HUES64 (cell line): ENCODE measurements around the gene ZNF407.

Source experiments
- H3K27ac ChIP-seq: 2 replicates; pipeline ENCODE4 v1.7.0; 2013; ENCODE audit warnings: low read depth, low read length, inconsistent platforms
- H3K27me3 ChIP-seq: 2 replicates; pipeline ENCODE4 v1.6.1; 2013; ENCODE audit warnings: mild to moderate bottlenecking, low read length; ENCODE audit not compliant: insufficient read depth
- H3K36me3 ChIP-seq: 2 replicates; pipeline ENCODE4 v1.6.1; 2013; ENCODE audit warnings: mild to moderate bottlenecking, low read length; ENCODE audit not compliant: insufficient read depth
- H3K4me1 ChIP-seq: 2 replicates; pipeline ENCODE4 v1.6.1; 2013; ENCODE audit warnings: mild to moderate bottlenecking, low read length, moderate library complexity; ENCODE audit not compliant: insufficient read depth
- H3K4me3 ChIP-seq: 2 replicates; pipeline ENCODE4 v1.5.1; 2013; ENCODE audit warnings: mild to moderate bottlenecking, low read length, moderate library complexity
- H3K9ac ChIP-seq: 2 replicates; pipeline ENCODE4 v1.6.1; 2013; ENCODE audit warnings: mild to moderate bottlenecking, low read depth, low read length
- H3K9me3 ChIP-seq: 2 replicates; pipeline ENCODE4 v1.6.1; 2013; ENCODE audit warnings: low read depth, low read length; ENCODE audit not compliant: insufficient read depth
- WGBS: fragments of 150-250, 120-280 bp; methylation state at CpG from one replicate; pipeline ENCODE4 v1.1.7; 2013; ENCODE audit warnings: missing lambda C conversion rate; 5-methylcytosine and 5-hydroxymethylcytosine counted together

ZNF407 gene

DNA sequence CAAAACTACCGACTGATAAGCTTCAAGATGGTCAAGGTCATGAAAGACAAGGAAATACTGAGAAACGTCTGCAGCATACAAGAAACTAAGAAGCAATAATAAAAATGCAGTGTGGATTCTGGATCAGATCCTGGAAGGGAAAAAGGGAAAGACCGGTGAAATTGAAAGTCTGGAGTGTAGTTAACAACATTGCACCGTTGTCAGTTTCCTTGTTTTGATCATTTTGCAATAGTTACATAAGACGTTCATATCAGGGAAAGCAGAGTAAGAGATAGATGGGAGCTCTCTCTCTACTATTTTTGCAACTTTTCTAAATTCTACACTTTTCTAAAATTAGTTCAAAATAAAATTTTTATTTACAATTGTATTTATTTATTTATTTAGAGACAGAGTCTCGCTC lies 15.0 kb upstream of the ZNF407 start:
- H3K4me1 ChIP-seq: no peaks in the 10 kb centered on the region
- H3K27me3 ChIP-seq: peaks cover 8% of the 10 kb centered on the region
- no peaks in the 10 kb centered on the region for H3K36me3 ChIP-seq
- no peak overlapping the region for H3K27ac ChIP-seq
- no peak overlapping the region for H3K9ac ChIP-seq
- H3K9me3 ChIP-seq: no peaks in the 10 kb centered on the region
- WGBS: 95% methylated on average over 6 of the region's 6 CpGs
- no peak overlapping the region for H3K4me3 ChIP-seq

DNA sequence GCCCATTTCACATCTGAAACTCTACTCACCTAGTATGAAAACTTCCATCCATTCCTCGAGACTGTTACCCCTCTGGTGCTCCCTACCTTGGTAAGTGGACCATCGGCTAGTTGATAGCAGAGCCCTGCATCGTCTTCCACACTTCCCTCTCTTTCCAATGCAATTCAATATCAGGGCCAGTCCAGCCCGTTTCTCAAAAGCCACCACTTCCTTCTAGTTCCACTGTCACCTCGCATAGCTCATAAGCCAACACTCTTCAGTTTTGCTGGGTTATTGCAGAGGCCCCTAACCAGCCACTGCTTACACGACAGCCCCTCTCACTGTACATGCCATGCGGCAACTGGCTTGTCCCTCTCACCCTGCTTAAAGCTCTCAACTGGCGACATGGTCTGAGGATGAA lies 10.2 kb upstream of the ZNF407 start:
- H3K27me3 ChIP-seq: peaks cover 26% of the 10 kb centered on the region
- H3K4me3 ChIP-seq: no peak overlapping the region
- no peak overlapping the region for H3K9ac ChIP-seq
- H3K4me1 ChIP-seq: no peaks in the 10 kb centered on the region
- no peaks in the 10 kb centered on the region for H3K36me3 ChIP-seq
- WGBS: 87% methylated on average over 8 of the region's 8 CpGs
- H3K27ac ChIP-seq: no peak overlapping the region
- H3K9me3 ChIP-seq: no peaks in the 10 kb centered on the region

GRCh38 chr18:74589021-74589420 lies 8.6 kb upstream of the ZNF407 start:
- no peak overlapping the region for H3K4me3 ChIP-seq

DNA sequence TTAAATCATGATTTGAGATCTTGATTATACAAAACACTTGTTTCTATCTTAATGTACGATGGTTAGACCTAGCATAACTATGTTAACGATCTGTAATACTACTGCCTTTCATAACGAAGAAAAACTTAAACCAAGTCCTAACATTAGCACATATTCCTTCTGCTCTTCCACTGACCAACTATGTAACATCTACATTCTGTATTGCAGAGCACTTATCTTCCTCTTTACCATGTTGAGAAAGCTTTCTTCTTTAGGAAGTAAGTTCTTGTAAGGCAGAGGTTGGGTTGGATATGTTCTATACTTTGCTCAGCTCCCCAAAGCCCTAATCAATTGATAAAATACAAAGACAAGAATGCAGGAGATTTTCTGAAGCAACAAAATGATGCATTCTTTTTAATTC lies 7.9 kb upstream of the ZNF407 start:
- Histone ChIP-seq H3K27me3 (peaks cover 22% of the 10 kb centered on the region), H3K27ac (no peak overlapping the region), H3K36me3 (peaks cover 17% of the 10 kb centered on the region), H3K9ac (no peak overlapping the region), H3K4me3 (no peak overlapping the region), H3K4me1 (no peaks in the 10 kb centered on the region), H3K9me3 (0 out of 2 replicates have a peak, but pooled peaks cover 3% of the 10 kb centered on the region)
- WGBS: 95% methylated on average over 3 of the region's 3 CpGs

More at GRCh38 chr18:74589021-74589420, 8.6 kb upstream of the ZNF407 start:
- peaks cover 26% of the 10 kb centered on the region for H3K27me3 ChIP-seq
- H3K9me3 ChIP-seq: 0 out of 2 replicates have a peak, but pooled peaks cover 3% of the 10 kb centered on the region
- no peak overlapping the region for H3K27ac ChIP-seq
- H3K9ac ChIP-seq: no peak overlapping the region
- H3K36me3 ChIP-seq: peaks cover 13% of the 10 kb centered on the region
- H3K4me1 ChIP-seq: no peaks in the 10 kb centered on the region
- WGBS: 71% methylated on average over 6 of the region's 6 CpGs

DNA sequence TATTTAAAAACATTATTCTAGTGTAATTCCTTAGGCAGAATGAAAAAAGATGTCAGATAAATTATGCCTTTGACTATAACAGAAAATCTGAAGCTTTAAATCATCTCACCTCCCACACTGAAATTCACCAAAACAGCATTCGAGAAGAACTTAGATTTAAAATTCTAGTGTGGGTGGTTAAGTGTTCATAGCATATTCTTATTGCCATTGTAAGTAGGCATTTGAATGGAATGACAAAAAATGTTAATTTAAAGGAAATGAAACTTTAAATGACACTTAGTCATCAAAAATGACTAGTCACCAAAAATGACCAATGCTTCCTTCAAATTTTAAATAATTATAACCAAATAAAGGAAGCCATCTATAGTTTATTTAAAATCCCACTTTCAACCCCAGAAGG lies 7.0 kb upstream of the ZNF407 start:
- Histone ChIP-seq H3K27me3 (peaks cover 18% of the 10 kb centered on the region), H3K36me3 (peaks cover 17% of the 10 kb centered on the region), H3K27ac (no peak overlapping the region), H3K4me3 (no peak overlapping the region), H3K4me1 (0 out of 2 replicates have a peak, but pooled peaks cover under 1% of the 10 kb centered on the region), H3K9ac (no peak overlapping the region), H3K9me3 (0 out of 2 replicates have a peak, but pooled peaks cover 3% of the 10 kb centered on the region)
- WGBS: 100% methylated on average over 1 of the region's 1 CpG

- 0 out of 2 replicates have a peak, but pooled peaks cover 3% of the 10 kb centered on the region for H3K9me3 ChIP-seq
- H3K36me3 ChIP-seq: peaks cover 17% of the 10 kb centered on the region
- H3K9ac ChIP-seq: no peak overlapping the region
- no peak overlapping the region for H3K27ac ChIP-seq
- H3K4me3 ChIP-seq: no peak overlapping the region
- H3K4me1 ChIP-seq: peaks cover 14% of the 10 kb centered on the region; the same call in 1 of the 2 replicates
- H3K27me3 ChIP-seq: peaks cover 10% of the 10 kb centered on the region; the same call in 1 of the 2 replicates
Measured at GRCh38 chr18:74595431-74595830, 2.2 kb upstream of the ZNF407 start.

DNA sequence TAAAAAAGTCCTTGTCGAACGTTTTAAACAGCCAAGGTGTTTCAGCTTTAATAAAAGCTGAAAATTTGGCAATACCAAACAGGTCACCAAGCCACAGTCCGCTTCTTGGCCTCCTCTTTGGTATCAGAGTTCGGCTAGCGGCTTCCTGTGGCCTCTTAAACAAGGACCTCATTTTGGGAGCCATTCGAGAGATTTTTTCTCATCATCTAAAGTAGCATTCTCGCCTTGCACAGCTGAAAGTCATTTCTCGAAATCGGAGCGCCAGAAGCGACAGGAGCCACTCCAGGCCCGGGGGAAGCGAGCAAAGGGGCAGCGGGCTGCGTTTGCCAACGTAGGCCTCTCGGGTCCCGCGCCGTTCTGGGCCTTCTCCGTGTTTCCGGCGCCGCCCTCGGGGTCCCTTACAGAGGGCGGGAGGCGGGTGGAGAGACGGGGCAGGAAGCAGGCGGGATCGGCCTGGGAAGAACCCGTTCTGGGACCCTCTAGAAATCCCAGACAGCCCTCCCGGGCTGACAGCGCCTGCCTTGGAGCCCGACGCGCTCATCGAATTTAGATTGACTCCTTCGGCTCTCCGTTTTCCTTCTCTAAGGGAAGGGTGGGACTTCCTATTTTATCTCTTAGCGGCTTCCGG lies 522 bp upstream of the ZNF407 start:
- H3K36me3 ChIP-seq: peaks cover 17% of the 10 kb centered on the region
- 2% methylated on average over 41 of the region's 41 CpGs for WGBS
- H3K4me1 ChIP-seq: peaks cover 14% of the 10 kb centered on the region; the same call in 1 of the 2 replicates

DNA sequence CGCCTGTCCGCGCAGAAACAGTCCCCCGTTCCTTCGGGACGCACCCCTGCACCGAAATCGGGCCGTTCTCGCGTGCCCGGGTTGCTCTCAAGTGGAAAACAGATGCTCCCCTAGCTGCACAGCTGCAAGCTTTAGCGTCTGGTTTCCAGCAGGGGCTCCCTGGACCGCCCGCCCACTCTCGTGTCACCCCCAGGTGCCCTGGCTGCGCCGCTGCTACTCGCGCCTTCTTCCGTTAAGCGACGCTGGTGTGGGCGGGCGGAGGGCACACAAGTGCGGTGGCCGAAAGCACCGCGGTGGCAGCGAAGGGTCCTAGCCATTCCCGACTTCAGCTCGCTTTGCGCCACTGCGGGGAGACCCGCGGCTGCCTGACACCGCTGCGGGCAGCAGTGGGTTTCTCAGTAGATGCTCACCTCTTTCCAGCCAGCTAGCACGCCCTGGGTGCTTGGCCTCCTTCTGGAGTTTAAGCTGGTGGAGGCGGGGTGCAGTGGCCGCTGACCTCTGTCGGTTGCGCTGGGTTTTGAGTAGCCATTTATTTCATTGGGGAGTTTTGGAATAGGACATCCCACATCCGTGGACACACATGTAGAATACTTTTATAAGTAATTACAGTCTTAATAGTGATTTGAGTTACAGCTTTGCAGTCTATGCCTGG lies 806 bp downstream of the ZNF407 start:
- H3K9ac ChIP-seq: peak overlapping the region; percentile 88
- under 1% methylated on average over 43 of the region's 44 CpGs for WGBS
- no peaks in the 10 kb centered on the region for H3K9me3 ChIP-seq
- peak overlapping the region; percentile 86; the same call in 1 of the 2 replicates for H3K27ac ChIP-seq
- peaks cover 14% of the 10 kb centered on the region; the same call in 1 of the 2 replicates for H3K4me1 ChIP-seq
- peaks cover 13% of the 10 kb centered on the region; the same call in 1 of the 2 replicates for H3K27me3 ChIP-seq
- peak overlapping the region; percentile 94 for H3K4me3 ChIP-seq
- peaks cover 10% of the 10 kb centered on the region; the same call in 1 of the 2 replicates for H3K36me3 ChIP-seq

More for the DNA sequence above, 522 bp upstream of the ZNF407 start:
- Histone ChIP-seq H3K27ac (peak overlapping the region; percentile 86), H3K9me3 (0 out of 2 replicates have a peak, but pooled peaks cover 3% of the 10 kb centered on the region), H3K4me3 (peak overlapping the region; percentile 94), H3K9ac (peak overlapping the region; percentile 88), H3K27me3 (peaks cover 13% of the 10 kb centered on the region; the same call in 1 of the 2 replicates)

GRCh38 chr18:74604361-74604760 lies 6.7 kb downstream of the ZNF407 start:
- H3K36me3 ChIP-seq: no peaks in the 10 kb centered on the region
- H3K4me3 ChIP-seq: no peak overlapping the region
- no peak overlapping the region for H3K9ac ChIP-seq
- no peaks in the 10 kb centered on the region for H3K4me1 ChIP-seq
- H3K27me3 ChIP-seq: peaks cover 10% of the 10 kb centered on the region; the same call in 1 of the 2 replicates
- no peaks in the 10 kb centered on the region for H3K9me3 ChIP-seq
- H3K27ac ChIP-seq: no peak overlapping the region

DNA sequence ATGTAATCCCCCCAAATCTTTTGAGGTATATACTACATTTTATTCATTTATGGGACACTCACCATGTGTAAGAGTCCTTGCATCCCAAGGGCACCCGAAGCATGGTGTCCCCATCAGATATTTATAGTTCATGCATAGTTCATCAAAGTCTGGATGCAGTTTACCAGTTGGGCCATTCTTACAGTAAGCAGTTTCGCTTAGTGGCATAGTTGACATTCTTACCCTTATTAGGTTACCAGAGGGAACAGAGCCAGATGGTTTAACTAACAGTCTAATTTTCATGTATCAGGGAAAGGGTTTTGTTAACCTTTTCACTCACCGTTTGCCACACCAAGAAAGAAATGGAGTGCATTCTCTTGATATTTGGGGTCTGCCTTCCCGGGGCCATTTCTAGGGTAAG lies 7.1 kb downstream of the ZNF407 start:
- Histone ChIP-seq H3K36me3 (no peaks in the 10 kb centered on the region), H3K9me3 (no peaks in the 10 kb centered on the region), H3K4me3 (no peak overlapping the region), H3K9ac (no peak overlapping the region), H3K27me3 (peaks cover 5% of the 10 kb centered on the region; the same call in 1 of the 2 replicates), H3K27ac (no peak overlapping the region), H3K4me1 (no peaks in the 10 kb centered on the region)
- 91% methylated on average over 4 of the region's 4 CpGs for WGBS

GRCh38 chr18:74608681-74609080 lies 11.0 kb downstream of the ZNF407 start:
- no peak overlapping the region for H3K27ac ChIP-seq
- H3K9me3 ChIP-seq: no peaks in the 10 kb centered on the region
- H3K36me3 ChIP-seq: no peaks in the 10 kb centered on the region
- no peak overlapping the region for H3K9ac ChIP-seq
- WGBS: 93% methylated on average over 2 of the region's 2 CpGs
- H3K4me3 ChIP-seq: no peak overlapping the region
- no peaks in the 10 kb centered on the region for H3K4me1 ChIP-seq
- H3K27me3 ChIP-seq: no peaks in the 10 kb centered on the region
